G401 (cell line): ENCODE data around the gene OR1S2. TPM values are rescaled to one million over a fixed set of nuclear protein-coding genes. Genes with fewer than 3 reads are reported as not detected.
"Not testable (repeated sequence)": the region's sequence is repeated elsewhere in the genome, so short reads cannot be mapped to it uniquely, and the experiment has no call there.

Source experiments
- DNase-seq: peaks from one replicate; pipeline ENCODE4 v3.0.0-alpha.2; 2015; ENCODE audit warnings: low spot score
- in situ Hi-C: cut with HindIII; loops from 2 replicates; pipeline ENCODE4 v1.10.0; 2016; ENCODE audit warnings: low sequenced_read_pairs, mixed read lengths
- total RNA-seq: library from RNA; depleted of rRNA; stranded (reverse); fragments of >200 nt; shearing (Covaris generic); gene quantifications from 2 replicates; pipeline ENCODE4 v1.2.3, GENCODE V29; 2014; rRNA removed

OR1S2 gene
- not detected in 2 replicates for total RNA-seq

- in situ Hi-C loops: no loop called here
- no peak for DNase-seq
These were observed at the start of gene OR1S2 for GRCh38 chr11:58204042-58204441. TSS of gene OR1S2 (minus strand) at chr11:58204142. CDS start at chr11:58204142, 0 bp downstream.

DNA sequence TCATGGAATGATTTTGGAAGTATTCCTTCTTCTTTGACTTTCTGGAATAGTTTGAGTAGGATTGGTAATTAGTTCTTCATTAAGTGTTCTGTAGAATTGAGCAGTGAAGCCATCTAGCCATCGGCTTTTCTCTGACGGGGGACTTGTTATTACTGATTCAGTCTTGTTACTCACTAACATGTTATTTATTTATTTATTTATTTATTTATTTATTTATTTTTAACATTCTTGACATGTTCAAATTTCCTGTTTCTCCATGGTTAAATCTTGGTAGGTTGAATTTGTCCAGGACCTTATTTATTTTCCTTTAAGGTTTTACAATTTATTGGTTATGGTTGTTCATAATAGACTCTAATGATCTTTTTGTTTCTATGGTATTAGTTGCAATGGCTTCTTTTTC is 40.0 kb upstream of the OR1S2 start:
- in situ Hi-C loops: no loop called here
- DNase-seq: no peak

GRCh38 chr11:58227956-58228615 is 24.1 kb upstream of the OR1S2 start:
- in situ Hi-C loops: no loop called here
- DNase-seq: no peak

GRCh38 chr11:58222721-58223120 is 18.8 kb upstream of the OR1S2 start:
- in situ Hi-C loops: no loop called here
- DNase-seq: no peak

GRCh38 chr11:58216476-58216875 is 12.5 kb upstream of the OR1S2 start:
- in situ Hi-C loops: no loop called here
- no peak for DNase-seq

DNA sequence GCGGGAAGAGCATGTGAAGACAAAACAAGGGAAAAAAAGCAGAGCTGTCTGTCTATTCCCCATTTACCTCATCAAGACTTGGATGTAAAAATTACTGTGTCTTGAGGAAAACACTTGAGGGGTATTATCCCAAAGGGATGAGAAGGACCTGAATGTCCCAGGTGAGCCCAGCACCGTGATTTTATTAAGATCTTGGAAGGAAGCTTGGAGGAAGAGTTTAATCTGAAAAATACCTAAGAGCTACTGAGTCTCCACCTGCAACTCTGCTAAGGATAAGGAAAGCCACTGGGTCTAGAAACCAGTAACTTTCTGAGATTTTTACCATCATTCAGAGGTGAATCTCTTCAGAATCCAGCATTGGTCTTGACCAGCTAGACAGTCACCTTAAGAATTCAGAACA is 8.5 kb upstream of the OR1S2 start, which contains the start of gene OR1S1:
TSS of gene OR1S1 (plus strand) at position 301 of the 400 bp plus-strand sequence.
- DNase-seq, in situ Hi-C loops: not testable (repeated sequence)

DNA sequence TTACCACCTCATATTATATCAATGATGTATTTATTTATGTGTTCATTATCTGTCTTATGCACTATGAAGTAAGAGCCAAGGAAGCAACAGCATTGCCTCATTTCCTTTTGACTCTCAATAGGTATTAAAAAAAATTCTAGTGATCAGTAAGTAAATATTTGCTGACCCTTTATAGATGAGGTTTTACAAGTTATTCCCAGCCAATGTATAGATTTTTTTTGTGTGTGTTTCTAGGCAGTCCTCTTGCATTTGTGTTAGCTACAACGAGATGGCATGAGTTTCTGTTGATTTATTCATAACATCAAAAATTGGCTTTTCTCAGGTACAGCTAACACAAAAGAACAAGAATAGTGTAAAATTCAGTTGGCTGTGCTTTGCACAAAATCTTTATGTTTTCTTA is 4.7 kb downstream of the OR1S2 start:
- DNase-seq: no peak
- in situ Hi-C loops: no loop called here

- no peak for DNase-seq
- in situ Hi-C loops: no loop called here
These were observed 8.0 kb downstream of the OR1S2 start for GRCh38 chr11:58195939-58196338.

GRCh38 chr11:58193391-58193790 is 10.6 kb downstream of the OR1S2 start:
- DNase-seq: no peak
- in situ Hi-C loops: no loop called here

DNA sequence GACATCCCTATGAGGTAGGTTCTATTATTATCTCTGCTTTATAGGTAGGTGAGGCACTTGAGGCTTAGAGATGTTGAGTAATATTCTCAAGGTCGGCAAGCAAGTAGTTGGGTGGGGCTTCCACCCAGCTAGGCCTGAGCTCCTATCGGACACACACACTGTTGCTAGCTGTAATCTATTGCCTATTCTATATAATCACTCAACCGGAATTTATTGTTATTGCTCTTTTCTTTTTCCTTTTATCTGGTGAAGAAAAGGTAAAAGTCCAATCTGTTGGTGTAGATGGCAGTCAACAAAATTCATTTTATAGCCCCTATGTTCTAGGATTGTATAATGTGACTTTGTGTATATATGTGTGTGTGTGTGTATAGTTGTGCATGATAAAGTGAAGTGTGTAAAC is 11.7 kb downstream of the OR1S2 start:
- in situ Hi-C loops: no loop called here

DNA sequence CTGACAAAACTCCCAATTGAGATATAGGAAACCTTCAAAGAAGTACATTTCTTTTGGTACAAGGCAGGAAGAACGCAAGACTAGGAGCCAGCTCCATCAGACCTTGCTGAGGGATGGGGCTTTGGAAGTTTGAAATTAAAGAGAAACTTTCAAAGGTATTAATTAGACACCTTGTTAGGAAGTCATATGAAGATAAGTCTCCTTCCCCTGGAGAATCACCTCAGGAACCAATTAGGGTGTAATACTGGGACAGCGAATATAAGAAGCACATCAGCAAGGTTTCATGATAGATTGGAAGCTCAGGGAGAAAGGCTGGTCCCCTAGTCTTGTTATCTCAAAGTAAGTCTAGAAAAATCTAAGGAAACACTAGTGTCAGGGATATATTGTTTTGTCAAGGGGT is 15.2 kb downstream of the OR1S2 start, which contains the start of gene OR9Q2:
TSS of gene OR9Q2 (plus strand) at position 301 of the 400 bp plus-strand sequence. CDS start 1,421 bp downstream, outside the sequence.
- DNase-seq: no peak

More for the DNA sequence above, 11.7 kb downstream of the OR1S2 start:
- DNase-seq: no peak

DNA sequence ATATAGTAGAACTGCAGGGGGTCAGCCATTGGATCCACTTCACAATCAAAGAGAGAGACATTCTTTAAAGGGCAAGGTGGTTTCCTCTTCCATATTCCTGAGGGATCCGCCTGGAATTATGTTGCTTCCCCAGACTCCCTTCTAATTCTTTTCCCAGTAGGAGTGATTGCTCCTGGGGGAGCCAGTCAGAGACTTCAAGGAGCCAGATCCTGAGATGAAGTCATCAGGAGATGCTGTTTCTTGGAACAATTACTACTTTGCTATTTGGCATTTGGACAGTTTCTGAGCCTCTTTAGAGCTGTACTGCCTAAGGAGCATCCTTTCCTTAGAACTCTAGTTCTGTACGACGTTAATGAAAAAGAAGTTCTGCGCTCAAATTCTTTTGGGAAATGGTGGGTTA is 17.0 kb downstream of the OR1S2 start:
- in situ Hi-C loops: no loop called here
- no peak for DNase-seq

More for the DNA sequence above, 15.2 kb downstream of the OR1S2 start, which contains the start of gene OR9Q2:
- in situ Hi-C loops: no loop called here

DNA sequence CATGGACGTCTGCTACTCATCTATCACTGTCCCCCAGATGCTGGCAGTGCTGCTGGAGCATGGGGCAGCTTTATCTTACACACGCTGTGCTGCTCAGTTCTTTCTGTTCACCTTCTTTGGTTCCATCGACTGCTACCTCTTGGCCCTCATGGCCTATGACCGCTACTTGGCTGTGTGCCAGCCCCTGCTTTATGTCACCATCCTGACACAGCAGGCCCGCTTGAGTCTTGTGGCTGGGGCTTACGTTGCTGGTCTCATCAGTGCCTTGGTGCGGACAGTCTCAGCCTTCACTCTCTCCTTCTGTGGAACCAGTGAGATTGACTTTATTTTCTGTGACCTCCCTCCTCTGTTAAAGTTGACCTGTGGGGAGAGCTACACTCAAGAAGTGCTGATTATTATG is 24.3 kb downstream of the OR1S2 start:
- in situ Hi-C loops: no loop called here
- no peak for DNase-seq

- in situ Hi-C loops: no loop called here
- DNase-seq: no peak
These were observed 25.5 kb downstream of the OR1S2 start for GRCh38 chr11:58178444-58178843.

GRCh38 chr11:58177409-58178054 is 26.4 kb downstream of the OR1S2 start:
- in situ Hi-C loops: no loop called here
- no peak for DNase-seq

GRCh38 chr11:58165504-58166106 is 38.3 kb downstream of the OR1S2 start:
- in situ Hi-C loops: no loop called here
- no peak for DNase-seq

DNA sequence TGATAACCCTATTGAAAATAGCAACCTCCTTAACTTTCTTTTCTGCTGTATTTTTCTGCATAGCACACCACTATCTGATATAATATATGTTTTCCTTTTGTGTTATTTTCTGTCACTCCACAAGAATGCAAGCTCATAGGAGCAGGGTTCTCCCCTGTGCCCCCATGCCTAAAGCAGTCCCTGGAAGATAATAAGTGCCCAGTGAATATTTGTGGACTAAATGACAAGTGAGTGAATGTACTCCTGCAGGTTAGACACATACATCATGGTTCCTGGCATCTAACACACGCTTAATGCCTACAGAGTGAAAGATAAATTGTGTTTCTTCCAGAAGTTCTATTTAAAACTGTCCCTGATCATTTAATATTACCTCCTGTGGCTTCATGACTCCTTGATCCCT is 39.0 kb downstream of the OR1S2 start:
- no peak for DNase-seq
- in situ Hi-C loops: no loop called here

- DNase-seq: no peak
- in situ Hi-C loops: no loop called here
These were observed 39.6 kb downstream of the OR1S2 start for GRCh38 chr11:58164389-58164788.
